ENCODE results near the gene CERCAM.
"Not testable (repeated sequence)": the region's sequence is repeated elsewhere in the genome, so short reads cannot be mapped to it uniquely, and the experiment has no call there.

GRCh38 chr9:128423356-128423755, 2.7 kb downstream of the CERCAM start:
- TF ChIP-seq, protein P1, sequence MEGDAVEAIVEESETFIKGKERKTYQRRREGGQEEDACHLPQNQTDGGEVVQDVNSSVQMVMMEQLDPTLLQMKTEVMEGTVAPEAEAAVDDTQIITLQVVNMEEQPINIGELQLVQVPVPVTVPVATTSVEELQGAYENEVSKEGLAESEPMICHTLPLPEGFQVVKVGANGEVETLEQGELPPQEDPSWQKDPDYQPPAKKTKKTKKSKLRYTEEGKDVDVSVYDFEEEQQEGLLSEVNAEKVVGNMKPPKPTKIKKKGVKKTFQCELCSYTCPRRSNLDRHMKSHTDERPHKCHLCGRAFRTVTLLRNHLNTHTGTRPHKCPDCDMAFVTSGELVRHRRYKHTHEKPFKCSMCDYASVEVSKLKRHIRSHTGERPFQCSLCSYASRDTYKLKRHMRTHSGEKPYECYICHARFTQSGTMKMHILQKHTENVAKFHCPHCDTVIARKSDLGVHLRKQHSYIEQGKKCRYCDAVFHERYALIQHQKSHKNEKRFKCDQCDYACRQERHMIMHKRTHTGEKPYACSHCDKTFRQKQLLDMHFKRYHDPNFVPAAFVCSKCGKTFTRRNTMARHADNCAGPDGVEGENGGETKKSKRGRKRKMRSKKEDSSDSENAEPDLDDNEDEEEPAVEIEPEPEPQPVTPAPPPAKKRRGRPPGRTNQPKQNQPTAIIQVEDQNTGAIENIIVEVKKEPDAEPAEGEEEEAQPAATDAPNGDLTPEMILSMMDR (conservative IDR thresholded peaks at IDR 0.05; ENCODE audit: low read depth in 2 of 2), result not testable (repeated sequence)
- TF ChIP-seq POLR2AphosphoS5 (IDR thresholded peaks at IDR 0.05; ENCODE audit: low read depth); CREB1 (CRISPR knock-in tag; IDR thresholded peaks at IDR 0.05; ENCODE audit: low read depth); EZH2 (IDR thresholded peaks at IDR 0.05; ENCODE audit: low read depth, unreplicated experiment); EZH2phosphoT487 (IDR thresholded peaks at IDR 0.05; ENCODE audit: unreplicated experiment); ETS1 (IDR thresholded peaks at IDR 0.05); ZNF331 (CRISPR knock-in tag; IDR thresholded peaks at IDR 0.05; ENCODE audit: low read depth): not testable (repeated sequence)
- TF ChIP-seq, protein P2, sequence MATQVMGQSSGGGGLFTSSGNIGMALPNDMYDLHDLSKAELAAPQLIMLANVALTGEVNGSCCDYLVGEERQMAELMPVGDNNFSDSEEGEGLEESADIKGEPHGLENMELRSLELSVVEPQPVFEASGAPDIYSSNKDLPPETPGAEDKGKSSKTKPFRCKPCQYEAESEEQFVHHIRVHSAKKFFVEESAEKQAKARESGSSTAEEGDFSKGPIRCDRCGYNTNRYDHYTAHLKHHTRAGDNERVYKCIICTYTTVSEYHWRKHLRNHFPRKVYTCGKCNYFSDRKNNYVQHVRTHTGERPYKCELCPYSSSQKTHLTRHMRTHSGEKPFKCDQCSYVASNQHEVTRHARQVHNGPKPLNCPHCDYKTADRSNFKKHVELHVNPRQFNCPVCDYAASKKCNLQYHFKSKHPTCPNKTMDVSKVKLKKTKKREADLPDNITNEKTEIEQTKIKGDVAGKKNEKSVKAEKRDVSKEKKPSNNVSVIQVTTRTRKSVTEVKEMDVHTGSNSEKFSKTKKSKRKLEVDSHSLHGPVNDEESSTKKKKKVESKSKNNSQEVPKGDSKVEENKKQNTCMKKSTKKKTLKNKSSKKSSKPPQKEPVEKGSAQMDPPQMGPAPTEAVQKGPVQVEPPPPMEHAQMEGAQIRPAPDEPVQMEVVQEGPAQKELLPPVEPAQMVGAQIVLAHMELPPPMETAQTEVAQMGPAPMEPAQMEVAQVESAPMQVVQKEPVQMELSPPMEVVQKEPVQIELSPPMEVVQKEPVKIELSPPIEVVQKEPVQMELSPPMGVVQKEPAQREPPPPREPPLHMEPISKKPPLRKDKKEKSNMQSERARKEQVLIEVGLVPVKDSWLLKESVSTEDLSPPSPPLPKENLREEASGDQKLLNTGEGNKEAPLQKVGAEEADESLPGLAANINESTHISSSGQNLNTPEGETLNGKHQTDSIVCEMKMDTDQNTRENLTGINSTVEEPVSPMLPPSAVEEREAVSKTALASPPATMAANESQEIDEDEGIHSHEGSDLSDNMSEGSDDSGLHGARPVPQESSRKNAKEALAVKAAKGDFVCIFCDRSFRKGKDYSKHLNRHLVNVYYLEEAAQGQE (IDR thresholded peaks at IDR 0.05; ENCODE audit: unreplicated experiment), result not testable (repeated sequence)
